ENCODE measurements around the gene PRKCQ.

- TF ChIP-seq CTCF (IDR thresholded peaks at IDR 0.05) (no peak), POLR2A (IDR thresholded peaks at IDR 0.05) (no peak)
Observed at GRCh38 chr10:6578795-6579182, 1.3 kb downstream of the PRKCQ start.

All from testis (tissue), 2 donors.